Measurements from ENCODE around the gene KANK4.
"Not testable (repeated sequence)": the region's sequence is repeated elsewhere in the genome, so short reads cannot be mapped to it uniquely, and the experiment has no call there.

DNA sequence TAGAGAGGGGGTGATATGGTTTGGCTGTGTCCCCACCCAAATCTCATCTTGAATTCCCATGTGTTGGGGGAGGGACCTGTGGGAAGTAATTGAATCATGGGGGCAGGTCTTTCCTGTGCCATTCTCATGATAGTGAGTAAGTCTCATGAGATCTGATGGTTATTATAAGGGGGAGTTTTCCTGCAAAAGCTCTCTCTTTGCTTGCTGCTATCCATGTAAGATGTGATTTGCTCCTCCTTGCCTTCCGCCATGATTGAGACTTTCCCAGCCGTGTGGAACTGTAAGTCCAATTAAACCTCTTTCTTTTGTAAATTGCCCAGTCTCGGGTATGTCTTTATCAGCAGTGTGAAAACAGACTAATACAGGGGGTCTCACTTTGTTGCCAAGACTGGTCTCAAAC, 74.9 kb downstream of the KANK4 start:
- TF ChIP-seq TAF1, POLR2A, POLR2AphosphoS5, POU2F2 (IDR thresholded peaks at IDR 0.05; ENCODE audit: low read depth, low read length): not testable (repeated sequence)

Data from GM12891 (cell line).